Lung (tissue), 12 donors: Measurements from ENCODE around the gene SNX19. TPM values are rescaled to one million over a fixed set of nuclear protein-coding genes. Genes with fewer than 3 reads are reported as not detected.
A peak's percentile ranks its signal among the peaks of the same experiment; 100 is the strongest.

Source experiments
- ATAC-seq: fragments of 200-7000 bp; cut with Tn5 transposase; one replicate; pipeline ENCODE4 v1.9.1; 2020; ENCODE audit warnings: moderate number of reproducible peaks; ENCODE audit not compliant: insufficient read depth, low FRiP score
- DNase-seq, 3 donors: peaks; one replicate each; pipeline ENCODE4 v3.0.0-alpha.2; 2013 to 2017
- H3K27ac ChIP-seq, 2 donors: one replicate each; pipeline ENCODE4 v1.5.1; 2013; ENCODE audit warnings: mild to moderate bottlenecking in 2 of 2, moderate library complexity in 2 of 2, control low read depth in 1 of 2, inconsistent platforms in 1 of 2, low read depth in 1 of 2, low read length in 1 of 2
- H3K27me3 ChIP-seq, 3 donors: one replicate each; pipeline ENCODE4 v1.5.1; 2013; ENCODE audit warnings: low read length in 2 of 3; ENCODE audit not compliant: control insufficient read depth in 3 of 3, insufficient read depth in 3 of 3
- H3K36me3 ChIP-seq, 4 donors: one replicate each; pipeline ENCODE4 v1.5.1; 2013; ENCODE audit warnings: low read length in 4 of 4, mild to moderate bottlenecking in 1 of 4, moderate library complexity in 1 of 4; ENCODE audit not compliant: control insufficient read depth in 4 of 4, insufficient read depth in 4 of 4
- H3K4me1 ChIP-seq, 5 donors: one replicate each; pipeline ENCODE4 v1.5.1; 2013; ENCODE audit warnings: low read length in 5 of 5, mild to moderate bottlenecking in 2 of 5, moderate library complexity in 1 of 5; ENCODE audit not compliant: control insufficient read depth in 5 of 5, insufficient read depth in 5 of 5
- H3K4me3 ChIP-seq: one replicate; pipeline ENCODE4 v1.5.1; 2013; ENCODE audit warnings: mild to moderate bottlenecking, control low read depth, moderate library complexity
- H3K9ac ChIP-seq, 2 donors: one replicate each; pipeline ENCODE4 v1.5.1; 2013; ENCODE audit warnings: low read length in 2 of 2, control low read depth in 1 of 2; ENCODE audit not compliant: insufficient read depth in 1 of 2
- H3K9me3 ChIP-seq, 4 donors: one replicate each; pipeline ENCODE4 v1.5.1; 2013; ENCODE audit warnings: low read length in 3 of 4, mild to moderate bottlenecking in 1 of 4, moderate library complexity in 1 of 4; ENCODE audit not compliant: control insufficient read depth in 4 of 4, insufficient read depth in 3 of 4
- CTCF ChIP-seq: IDR thresholded peaks from 2 replicates; pipeline ENCODE4 v1.5.1; 2012; ENCODE audit warnings: mild to moderate bottlenecking; ENCODE audit errors: control extremely low read depth, extremely low read depth
- WGBS, 2 donors: extraction: QIAGEN DNeasy Blood & Tissue Kit; methylation state at CpG; one replicate each; pipeline ENCODE4 v1.1.7; 2013; 5-methylcytosine and 5-hydroxymethylcytosine counted together
- polyA plus RNA-seq, 2 donors: library from polyadenylated mRNA; stranded (reverse); fragments of 200-250 nt; gene quantifications; one replicate each; pipeline ENCODE4 v1.2.1, GENCODE V29; 2013
- total RNA-seq, 2 donors: library from RNA; depleted of rRNA in 1 of 2; stranded (reverse); fragments of >200 nt in 1 of 2; gene quantifications; one replicate each; pipeline ENCODE4 v1.2.1, GENCODE V29; 2014 to 2021
- donor health status: control.
- donor health status: control.
- donor health status: Bipolar disorder and iron deficiency.
- donor health status: healthy.
- donor health status: DM: yes; HTN: yes; CAD: no.

SNX19 gene
- total and polyA plus RNA-seq, 4 donors: 13.9 to 64.3 (median 42.6) TPM

- ATAC-seq: no peak
- WGBS, 2 donors: 93 to 95% methylated on average over 5 of the region's 5 CpGs
- H3K9me3 ChIP-seq: peaks cover 0 to 1% (median 0%) of the 10 kb centered on the region in 4 donors
- H3K27ac ChIP-seq: peak overlapping the region in 1 of 2 donors; percentile 79
- H3K4me1 ChIP-seq: peaks cover 0 to 20% (median 14%) of the 10 kb centered on the region in 5 donors
- H3K36me3 ChIP-seq: peaks cover 0 to 22% (median 13%) of the 10 kb centered on the region in 4 donors
- H3K27me3 ChIP-seq: no peaks in the 10 kb centered on the region
- no peak overlapping the region for H3K9ac ChIP-seq
- no peak for DNase-seq
- no peak for TF ChIP-seq CTCF
- H3K4me3 ChIP-seq: no peak overlapping the region
Measured at GRCh38 chr11:130872102-130872501, 44.2 kb downstream of the SNX19 start.

- peaks cover 0 to 19% (median 10%) of the 10 kb centered on the region in 4 donors for H3K36me3 ChIP-seq
- DNase-seq (no peak), ATAC-seq (no peak)
- peaks cover 0 to 1% (median 0%) of the 10 kb centered on the region in 4 donors for H3K9me3 ChIP-seq
- no peaks in the 10 kb centered on the region for H3K27me3 ChIP-seq
- TF ChIP-seq CTCF: no peak
- no peak overlapping the region for H3K9ac ChIP-seq
- no peak overlapping the region for H3K4me3 ChIP-seq
- 60 to 87% methylated on average over 2 of the region's 2 CpGs for WGBS, 2 donors
- peak overlapping the region in 1 of 2 donors; percentile 37 for H3K27ac ChIP-seq
- peaks cover 0 to 24% (median 14%) of the 10 kb centered on the region in 5 donors for H3K4me1 ChIP-seq
Measured at GRCh38 chr11:130871616-130872015, 44.7 kb downstream of the SNX19 start.

- 84 to 90% methylated on average over 7 of the region's 7 CpGs for WGBS, 2 donors
- DNase-seq: peak in 2 of 3 donors; percentile 62 to 77
Measured at GRCh38 chr11:130868721-130869390, 47.4 kb downstream of the SNX19 start.

More at GRCh38 chr11:130868721-130869390, 47.4 kb downstream of the SNX19 start:
- Histone ChIP-seq H3K4me1 (peaks cover 0 to 24% (median 14%) of the 10 kb centered on the region in 5 donors), H3K9ac (no peak overlapping the region), H3K9me3 (peaks cover 0 to 1% (median 0%) of the 10 kb centered on the region in 4 donors), H3K27me3 (no peaks in the 10 kb centered on the region), H3K36me3 (peaks cover 0 to 13% (median 5%) of the 10 kb centered on the region in 4 donors), H3K4me3 (no peak overlapping the region), H3K27ac (no peak overlapping the region)
- TF ChIP-seq CTCF: no peak
- no peak for ATAC-seq
